ENCODE measurements around the gene RAI1.

Gene RAI1

GRCh38 chr17:17696882-17697633 is 15.8 kb downstream of the RAI1 start:
- H3K4me3 ChIP-seq (ENCODE audit: low read depth, low read length): no peak overlapping the region
- no peak for TF ChIP-seq CTCF (IDR thresholded peaks at IDR 0.05; ENCODE audit: borderline replicate concordance, insufficient read depth, low read depth, low read length)

DNA sequence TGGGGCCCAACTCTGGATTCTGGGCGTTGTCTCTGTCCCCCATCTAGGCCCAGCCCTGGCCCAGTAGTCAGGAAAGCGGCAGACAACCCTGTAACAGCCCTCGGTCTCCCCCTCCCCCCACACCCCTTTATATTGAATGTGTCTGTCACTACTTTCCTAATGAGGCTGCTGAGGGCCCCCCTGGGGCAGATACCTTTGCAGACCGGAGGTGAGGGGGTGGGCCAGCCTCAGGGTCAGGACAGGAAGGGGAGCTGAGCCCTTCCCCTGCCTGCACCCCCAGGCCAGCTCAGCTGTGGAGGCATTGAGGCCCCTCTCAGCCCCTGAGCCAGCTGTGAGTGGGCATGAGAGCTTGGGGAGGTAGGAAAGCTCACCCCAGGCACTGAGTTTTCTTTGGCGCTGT is 17.1 kb downstream of the RAI1 start:
- no peak for TF ChIP-seq CTCF (IDR thresholded peaks at IDR 0.05; ENCODE audit: borderline replicate concordance, insufficient read depth, low read depth, low read length)
- H3K4me3 ChIP-seq (ENCODE audit: low read depth, low read length): no peak overlapping the region

DNA sequence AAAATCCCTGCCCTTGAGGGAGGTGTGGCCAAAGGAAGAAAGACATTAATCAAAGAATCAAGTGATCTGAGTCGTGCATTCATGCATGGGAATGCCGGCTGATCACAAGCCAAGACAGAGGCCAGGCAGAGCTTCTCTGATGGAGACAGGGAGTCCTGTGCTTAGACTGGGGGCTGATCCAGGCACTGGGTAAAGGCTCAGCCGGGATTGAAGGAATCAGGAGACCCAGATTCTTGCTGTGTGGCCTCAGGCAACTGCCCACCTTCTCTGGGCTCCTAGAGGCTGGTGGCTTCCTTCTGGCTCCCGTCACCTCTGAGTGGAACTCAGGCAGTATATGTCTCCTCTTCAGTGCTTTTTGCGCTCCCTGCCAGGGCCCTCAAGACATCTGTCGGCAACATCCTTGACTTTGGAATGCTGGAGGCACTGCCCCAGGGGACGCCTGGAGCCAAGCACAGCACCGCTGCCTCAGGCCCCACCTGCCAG is 17.7 kb downstream of the RAI1 start:
- no peak for TF ChIP-seq CTCF (IDR thresholded peaks at IDR 0.05; ENCODE audit: borderline replicate concordance, insufficient read depth, low read depth, low read length)
- H3K4me3 ChIP-seq (ENCODE audit: low read depth, low read length): no peak overlapping the region

GRCh38 chr17:17699491-17699890 is 18.2 kb downstream of the RAI1 start:
- no peak overlapping the region for H3K4me3 ChIP-seq (ENCODE audit: low read depth, low read length)
- no peak for TF ChIP-seq CTCF (IDR thresholded peaks at IDR 0.05; ENCODE audit: borderline replicate concordance, insufficient read depth, low read depth, low read length)

DNA sequence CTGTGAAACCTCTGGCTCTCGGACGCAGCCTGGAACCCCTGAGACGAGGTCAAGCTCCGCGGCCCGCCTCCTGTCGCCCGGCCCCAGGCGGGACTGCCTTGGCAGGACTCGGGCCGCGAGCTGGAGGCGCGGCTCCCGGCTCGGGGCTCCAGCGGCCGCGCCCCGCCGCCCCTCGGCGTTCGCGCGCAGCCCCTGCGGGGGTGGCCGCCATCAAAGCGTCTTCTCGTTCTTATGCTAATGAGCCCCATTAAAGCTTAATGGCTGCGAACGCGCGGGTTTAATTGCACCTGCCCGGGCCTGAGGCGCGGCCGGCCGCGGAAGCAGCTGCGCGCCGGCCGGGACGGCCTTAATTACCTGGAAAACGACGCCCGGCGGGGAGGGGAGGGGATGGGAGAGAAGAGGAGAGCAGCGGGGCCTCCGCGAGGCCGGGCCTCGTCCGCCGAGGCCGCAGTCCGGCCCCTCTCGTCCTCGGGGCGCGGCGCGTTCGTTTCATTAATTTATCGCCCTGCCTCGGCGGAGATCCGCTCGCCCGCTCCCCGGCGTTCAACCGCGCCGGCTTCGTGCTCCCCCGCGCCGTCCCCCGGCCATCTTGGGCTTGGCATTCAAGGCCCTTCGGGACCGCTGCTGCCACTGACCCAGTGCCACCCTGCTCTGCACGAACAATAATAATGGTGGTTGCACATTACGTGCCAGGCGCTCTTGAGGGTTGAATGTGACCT is 19.2 kb downstream of the RAI1 start:
- H3K4me3 ChIP-seq (ENCODE audit: low read depth, low read length): peak overlapping the region; percentile 48
- TF ChIP-seq CTCF (IDR thresholded peaks at IDR 0.05; ENCODE audit: borderline replicate concordance, insufficient read depth, low read depth, low read length): no peak

- TF ChIP-seq CTCF (IDR thresholded peaks at IDR 0.05; ENCODE audit: borderline replicate concordance, insufficient read depth, low read depth, low read length): no peak
- H3K4me3 ChIP-seq (ENCODE audit: low read depth, low read length): no peak overlapping the region
Observed at GRCh38 chr17:17701112-17701511, 19.9 kb downstream of the RAI1 start.

- TF ChIP-seq CTCF (IDR thresholded peaks at IDR 0.05; ENCODE audit: borderline replicate concordance, insufficient read depth, low read depth, low read length): no peak
- no peak overlapping the region for H3K4me3 ChIP-seq (ENCODE audit: low read depth, low read length)
Observed at GRCh38 chr17:17701658-17702057, 20.4 kb downstream of the RAI1 start.

Data from GM12875 (cell line).